HepG2 (cell line): ENCODE results near the gene GRIK3. TPM values are rescaled to one million over a fixed set of nuclear protein-coding genes. Genes with fewer than 3 reads are reported as not detected.

Source experiments
- ATAC-seq: fragments of 200-7000 bp; cut with Tn5 transposase; 3 replicates; pipeline ENCODE4 v1.9.1; 2020; ENCODE audit warnings: mild to moderate bottlenecking, moderate library complexity
- BruUV-seq: library from RNA; stranded (reverse); fragments of 400-500 nt; replicated peaks from 2 replicates; lab custom pipeline; 2021; lab: Mats Ljungman, UMichigan
- CTCF ChIA-PET: fragments of 300-600 bp; formaldehyde crosslinking; extraction: SDS; loops from one replicate; lab custom pipeline; 2021; ENCODE audit warnings: low total read pairs, inconsistent platforms, low intra/inter-chr PET ratio; lab: Yijun Ruan, JAX
- POLR2A ChIA-PET: fragments of 350-600 bp; sonication (Branson Sonifier 250); formaldehyde crosslinking; loops from one replicate; lab custom pipeline; 2020; ENCODE audit warnings: antibody characterized with exemption, inconsistent platforms; lab: Yijun Ruan, JAX
- DNase-seq: peaks from one replicate; pipeline ENCODE4 v3.0.0-alpha.2; 2015; ENCODE audit warnings: low spot score
- FAIRE-seq: peaks from 3 replicates; lab custom pipeline; 2011; peaks lifted over from hg19 to GRCh38; lab: Jason Lieb, UNC
- H2AFZ ChIP-seq: one replicate; pipeline ENCODE4 v1.6.1; 2011; ENCODE audit warnings: low read length, inconsistent platforms
- H3K27ac ChIP-seq: fragments of 300-600 bp; 3 replicates; pipeline ENCODE4 v1.8.0; 2011; ENCODE audit warnings: mixed run types, mild to moderate bottlenecking, mixed read lengths, low read length, inconsistent platforms; ENCODE audit not compliant: insufficient read depth; ENCODE audit errors: extremely low read length
- H3K27me3 ChIP-seq, 2 experiments: fragments of 200-600 bp in 1 of 2; 2 replicates in 1 of 2; 3 replicates in 1 of 2; pipeline versions ENCODE4 v1.6.0 to v1.8.0; 2011; ENCODE audit warnings: low read length in 2 of 2, mild to moderate bottlenecking in 2 of 2, moderate library complexity in 2 of 2, inconsistent platforms in 1 of 2; ENCODE audit not compliant: insufficient read depth in 2 of 2, control insufficient read depth in 1 of 2
- H3K36me3 ChIP-seq, 2 experiments: fragments of 200-600 bp in 1 of 2; replicated peaks in 1 of 2; 2 replicates in 1 of 2; 3 replicates in 1 of 2; pipeline versions ENCODE4 v1.5.1 to v1.8.0; 2011; ENCODE audit warnings: low read length in 2 of 2, inconsistent platforms in 1 of 2; ENCODE audit not compliant: insufficient read depth in 2 of 2, control insufficient read depth in 1 of 2
- H3K4me1 ChIP-seq: 2 replicates; pipeline ENCODE4 v1.5.1; 2012; ENCODE audit warnings: low read length, inconsistent platforms; ENCODE audit not compliant: insufficient read depth
- H3K4me2 ChIP-seq: 2 replicates; pipeline ENCODE4 v1.6.0; 2011; ENCODE audit warnings: low read depth, low read length, inconsistent platforms
- H3K4me3 ChIP-seq, 3 experiments: fragments of 200-600 bp in 1 of 3; sonication (generic), shearing (Covaris generic) in 1 of 3; replicated peaks in 1 of 3; 2 replicates each; pipeline ENCODE4 v1.5.1; 2011 to 2016; ENCODE audit warnings: low read length in 3 of 3, inconsistent platforms in 2 of 3, low read depth in 2 of 3, mild to moderate bottlenecking in 2 of 3, control low read depth in 1 of 3, mixed read lengths in 1 of 3; ENCODE audit not compliant: insufficient read depth in 1 of 3
- H3K79me2 ChIP-seq: one replicate; pipeline ENCODE4 v1.6.1; 2011; ENCODE audit warnings: low read length, inconsistent platforms; ENCODE audit not compliant: insufficient read depth
- H3K9ac ChIP-seq: 2 replicates; pipeline ENCODE4 v1.6.0; 2011; ENCODE audit warnings: mild to moderate bottlenecking, low read depth, low read length, inconsistent platforms; ENCODE audit not compliant: insufficient read depth
- H3K9me3 ChIP-seq: 2 replicates; pipeline ENCODE4 v1.5.1; 2012; ENCODE audit warnings: mild to moderate bottlenecking, low read length
- H4K20me1 ChIP-seq: 2 replicates; pipeline ENCODE4 v1.6.0; 2011; ENCODE audit warnings: inconsistent platforms, mild to moderate bottlenecking, low read length, moderate library complexity; ENCODE audit not compliant: insufficient read depth
- DDIT3 ChIP-seq: sonication (generic); formaldehyde crosslinking; IDR thresholded peaks from 2 replicates; pipeline ENCODE4 v1.4.0; 2020; ENCODE audit warnings: mild to moderate bottlenecking, missing genetic modification reagents
- FOXA1 ChIP-seq, 2 experiments: fragments of 450-650 bp in 1 of 2; sonication (generic) in 1 of 2; formaldehyde crosslinking in 1 of 2; IDR thresholded peaks; 2 replicates each; pipeline versions ENCODE4 v1.4.0 to v1.6.1; 2016 to 2020; ENCODE audit warnings: missing genetic modification reagents in 1 of 2
- HIC2 ChIP-seq: sonication (generic); formaldehyde crosslinking; IDR thresholded peaks from 2 replicates; pipeline ENCODE4 v1.9.0; 2022; ENCODE audit warnings: low read depth, missing genetic modification reagents
- JUN ChIP-seq: sonication (generic); formaldehyde crosslinking; IDR thresholded peaks from 2 replicates; pipeline ENCODE4 v1.4.0; 2020; ENCODE audit warnings: mild to moderate bottlenecking, missing genetic modification reagents
- KDM5A ChIP-seq: fragments of 200-600 bp; sonication (generic); IDR thresholded peaks from 2 replicates; pipeline ENCODE4 v1.7.0; 2018; ENCODE audit warnings: antibody characterized with exemption, mild to moderate bottlenecking, low read length, borderline replicate concordance
- MTA3 ChIP-seq: sonication (generic); formaldehyde crosslinking; IDR thresholded peaks from 2 replicates; pipeline ENCODE4 v1.4.0; 2020; ENCODE audit warnings: missing genetic modification reagents
- PHF21A ChIP-seq: sonication (generic); formaldehyde crosslinking; IDR thresholded peaks from 2 replicates; pipeline ENCODE4 v1.5.0; 2020; ENCODE audit warnings: mild to moderate bottlenecking, missing genetic modification reagents
- SMARCC2 ChIP-seq: fragments of 450-650 bp; IDR thresholded peaks from 2 replicates; pipeline ENCODE4 v1.6.1; 2017; ENCODE audit warnings: antibody characterized with exemption, mild to moderate bottlenecking
- ZKSCAN5 ChIP-seq: sonication (generic); formaldehyde crosslinking; IDR thresholded peaks from 2 replicates; pipeline ENCODE4 v1.5.1; 2020; ENCODE audit warnings: mild to moderate bottlenecking, missing genetic modification reagents
- ZNF235 ChIP-seq: sonication (generic); formaldehyde crosslinking; IDR thresholded peaks from 2 replicates; pipeline ENCODE4 v1.8.1; 2023; ENCODE audit warnings: mild to moderate bottlenecking, missing genetic modification reagents, borderline replicate concordance
- ZNF44 ChIP-seq: sonication (generic); formaldehyde crosslinking; IDR thresholded peaks from 2 replicates; pipeline ENCODE4 v1.5.1; 2020; ENCODE audit warnings: mild to moderate bottlenecking, missing genetic modification reagents
- ZNF558 ChIP-seq: sonication (generic); formaldehyde crosslinking; IDR thresholded peaks from 2 replicates; pipeline ENCODE4 v1.9.0; 2022; ENCODE audit warnings: mild to moderate bottlenecking, missing genetic modification reagents, borderline replicate concordance
- ZNF816 ChIP-seq: sonication (generic); formaldehyde crosslinking; IDR thresholded peaks from 2 replicates; pipeline ENCODE4 v1.8.0; 2022; ENCODE audit warnings: missing genetic modification reagents, mild to moderate bottlenecking, borderline replicate concordance
- ZSCAN31 ChIP-seq: sonication (generic); formaldehyde crosslinking; IDR thresholded peaks from 2 replicates; pipeline ENCODE4 v1.5.0; 2020; ENCODE audit warnings: low read depth, mild to moderate bottlenecking, missing genetic modification reagents
- ZUFSP ChIP-seq: sonication (generic); formaldehyde crosslinking; IDR thresholded peaks from 2 replicates; pipeline ENCODE4 v1.9.0; 2021; ENCODE audit warnings: missing genetic modification reagents, mild to moderate bottlenecking, borderline replicate concordance
- WGBS: methylation state at CpG from one replicate; pipeline ENCODE4 v1.1.6; 2017; ENCODE audit warnings: low lambda C conversion rate; 5-methylcytosine and 5-hydroxymethylcytosine counted together
- in situ Hi-C: cut with HindIII; loops from 2 replicates; pipeline ENCODE4 v1.10.0; 2017; ENCODE audit warnings: low pct_unique_long_range_greater_than_20kb; ENCODE audit not compliant: extremely low pct_ligation_motif_present
- intact Hi-C: fragments of 100-400 bp; cut with micrococcal nuclease; formaldehyde crosslinking; loops from one replicate; pipeline ENCODE4 v1.10.0; 2022; ENCODE audit not compliant: unreplicated experiment
- polyA plus RNA-seq, 8 experiments: library from polyadenylated mRNA; depleted of rRNA in 3 of 8; stranded (reverse) in 7 of 8; unstranded in 1 of 8; fragments of >200 nt; fragmentation: Illumina TruSeq in 4 of 8; extraction: Trizol in 4 of 8; gene quantifications; 2 replicates each; pipeline versions ENCODE4 v1.2.1 to v1.2.3, GENCODE V29; 2011 to 2016; ENCODE audit warnings: low read depth in 4 of 8, missing spikeins in 1 of 8, mixed read lengths in 1 of 8; ENCODE audit not compliant: insufficient read depth in 1 of 8
- total RNA-seq, 5 experiments: library from RNA; depleted of rRNA; stranded (reverse); fragments of >200 nt; fragmentation: Illumina TruSeq; extraction: Trizol; gene quantifications; 2 replicates each; pipeline ENCODE4 v1.2.3, GENCODE V29; 2016; ENCODE audit warnings: low read depth in 1 of 5

Gene GRIK3
- total and polyA plus RNA-seq, 2 of the 13 experiments (the other 11 are each of a cell fraction or from before 2014, with no cell fraction given): not detected

GRCh38 chr1:36990928-36991327, 43.4 kb downstream of the GRIK3 start:
- CTCF ChIA-PET: no interaction called here
- peaks cover 1 to 13% of the 10 kb centered on the region in 2 experiments; a peak in 3 of 5 replicates for H3K27me3 ChIP-seq
- BruUV-seq: no TSS peak

GRCh38 chr1:36989241-36989640, 45.1 kb downstream of the GRIK3 start:
- in situ Hi-C loops (no loop called here), intact Hi-C loops (no loop called here)
- 28% methylated on average over 7 of the region's 8 CpGs for WGBS
- H3K27ac ChIP-seq: no peak overlapping the region
- H2AFZ ChIP-seq: no peak overlapping the region
- no peaks in the 10 kb centered on the region for H3K9me3 ChIP-seq
- 0 out of 2 replicates have a peak, but pooled peaks cover 2% of the 10 kb centered on the region for H4K20me1 ChIP-seq
- no peak overlapping the region for H3K9ac ChIP-seq
- no peaks in the 10 kb centered on the region for H3K4me1 ChIP-seq
- POLR2A ChIA-PET: no interaction called here
- no peak for DNase-seq
- CTCF ChIA-PET: no interaction called here
- no peak overlapping the region for H3K4me3 ChIP-seq
- no peaks in the 10 kb centered on the region for H3K79me2 ChIP-seq
- no TSS peak for BruUV-seq
- no peak overlapping the region for H3K4me2 ChIP-seq
- no peak for ATAC-seq
- FAIRE-seq: no peak
- H3K36me3 ChIP-seq: no peaks in the 10 kb centered on the region
- peaks cover 1 to 13% of the 10 kb centered on the region in 2 experiments; a peak in 3 of 5 replicates for H3K27me3 ChIP-seq
- TF ChIP-seq PHF21A (CRISPR knock-in tag) (no peak), KDM5A (no peak), ZNF235 (CRISPR knock-in tag) (no peak), ZNF558 (CRISPR knock-in tag) (no peak), ZSCAN31 (CRISPR knock-in tag) (no peak), ZNF44 (no peak), DDIT3 (no peak), HIC2 (no peak), SMARCC2 (no peak), JUN (CRISPR knock-in tag) (no peak), MTA3 (CRISPR knock-in tag) (no peak), FOXA1 (IDR thresholded peaks at IDR 0.05) (no peak), FOXA1 (CRISPR knock-in tag; IDR thresholded peaks at IDR 0.05) (no peak), ZNF816 (no peak), ZUFSP (CRISPR knock-in tag) (no peak)

More at GRCh38 chr1:36990928-36991327, 43.4 kb downstream of the GRIK3 start:
- Histone ChIP-seq H3K9me3 (no peaks in the 10 kb centered on the region), H4K20me1 (0 out of 2 replicates have a peak, but pooled peaks cover 2% of the 10 kb centered on the region), H3K27ac (no peak overlapping the region), H3K4me2 (no peak overlapping the region), H2AFZ (no peak overlapping the region), H3K4me1 (no peaks in the 10 kb centered on the region), H3K79me2 (no peaks in the 10 kb centered on the region), H3K4me3 (no peak overlapping the region)
- ATAC-seq (no peak), DNase-seq (no peak), FAIRE-seq (no peak)
- intact Hi-C loops: no loop called here
- WGBS: 0% methylated on average over 3 of the region's 3 CpGs
- POLR2A ChIA-PET: no interaction called here
- in situ Hi-C loops: no loop called here
- TF ChIP-seq ZKSCAN5 (CRISPR knock-in tag): no peak
- TF ChIP-seq, all 625 proteins: peak for 0
- Histone ChIP-seq H3K9ac (no peak overlapping the region), H3K36me3 (no peaks in the 10 kb centered on the region)
